GM19240 (cell line): Measurements from ENCODE around the gene AUTS2.

Source experiments
- DNase-seq: peaks from one replicate; pipeline ENCODE4 v3.0.0; 2011; ENCODE audit warnings: low spot score; ENCODE audit not compliant: insufficient read length

The AUTS2 gene

GRCh38 chr7:70523249-70523988, 925.1 kb downstream of the AUTS2 start:
- DNase-seq, result no peak

GRCh38 chr7:70523989-70524351, 925.7 kb downstream of the AUTS2 start:
- no peak for DNase-seq

GRCh38 chr7:70525991-70526390, 927.7 kb downstream of the AUTS2 start:
- no peak for DNase-seq

GRCh38 chr7:70527520-70528115, 929.3 kb downstream of the AUTS2 start:
- DNase-seq, result no peak

- DNase-seq, result no peak
These were observed 931.2 kb downstream of the AUTS2 start for GRCh38 chr7:70529436-70529835.

GRCh38 chr7:70529914-70530585, 931.8 kb downstream of the AUTS2 start:
- DNase-seq, result no peak

GRCh38 chr7:70533614-70534013, 935.3 kb downstream of the AUTS2 start:
- no peak for DNase-seq

- no peak for DNase-seq
These were observed 940.9 kb downstream of the AUTS2 start for GRCh38 chr7:70539205-70539604.

GRCh38 chr7:70539617-70540016, 941.3 kb downstream of the AUTS2 start:
- DNase-seq, result no peak

- no peak for DNase-seq
These were observed 942.4 kb downstream of the AUTS2 start for GRCh38 chr7:70540641-70541040.

- no peak for DNase-seq
These were observed 944.6 kb downstream of the AUTS2 start for GRCh38 chr7:70542750-70543376.

GRCh38 chr7:70544016-70544415, 945.7 kb downstream of the AUTS2 start:
- no peak for DNase-seq

GRCh38 chr7:70545214-70545613, 946.9 kb downstream of the AUTS2 start:
- DNase-seq, result no peak

- no peak for DNase-seq
These were observed 953.9 kb downstream of the AUTS2 start for GRCh38 chr7:70552141-70552540.

GRCh38 chr7:70553364-70553763, 955.1 kb downstream of the AUTS2 start:
- DNase-seq, result no peak

GRCh38 chr7:70554646-70555045, 956.4 kb downstream of the AUTS2 start:
- no peak for DNase-seq

- DNase-seq, result no peak
These were observed 958.5 kb downstream of the AUTS2 start for GRCh38 chr7:70556761-70557160.

- DNase-seq, result no peak
These were observed 959.1 kb downstream of the AUTS2 start for GRCh38 chr7:70557338-70557737.

- DNase-seq, result no peak
These were observed 961.5 kb downstream of the AUTS2 start for GRCh38 chr7:70559815-70560214.

- DNase-seq, result no peak
These were observed 965.7 kb downstream of the AUTS2 start for GRCh38 chr7:70563960-70564359.

- no peak for DNase-seq
These were observed 967.6 kb downstream of the AUTS2 start for GRCh38 chr7:70565721-70566370.

- no peak for DNase-seq
These were observed 968.4 kb downstream of the AUTS2 start for GRCh38 chr7:70566671-70567070.
